NCI-H128 (cell line): Measurements from ENCODE around the gene LRGUK.
"Not testable (repeated sequence)": the region's sequence is repeated elsewhere in the genome, so short reads cannot be mapped to it uniquely, and the experiment has no call there.

ENCODE experiments used
- DNase-seq: peaks from one replicate; lab custom pipeline; 2025; ENCODE audit not compliant: unreplicated experiment; lab: John Stamatoyannopoulos, UW

LRGUK gene

GRCh38 chr7:134126966-134127848 lies at the start of gene LRGUK:
TSS of gene LRGUK (plus strand) at chr7:134127340. CDS start at chr7:134127368, 28 bp downstream.
- peak; percentile 32 for DNase-seq

GRCh38 chr7:134077560-134077959 lies 49.6 kb upstream of the LRGUK start:
- DNase-seq: not testable (repeated sequence)

- DNase-seq: no peak
Measured at GRCh38 chr7:134078991-134079390, 48.1 kb upstream of the LRGUK start.

- DNase-seq: no peak
Measured at GRCh38 chr7:134081695-134082094, 45.4 kb upstream of the LRGUK start.

- DNase-seq: no peak
Measured at GRCh38 chr7:134083766-134084487, 43.2 kb upstream of the LRGUK start.

GRCh38 chr7:134084488-134085144 lies 42.5 kb upstream of the LRGUK start:
- no peak for DNase-seq

- no peak for DNase-seq
Measured at GRCh38 chr7:134085311-134085710, 41.8 kb upstream of the LRGUK start.

- no peak for DNase-seq
Measured at GRCh38 chr7:134086998-134087735, 40.0 kb upstream of the LRGUK start.

GRCh38 chr7:134088199-134088598 lies 38.9 kb upstream of the LRGUK start:
- DNase-seq: no peak

- DNase-seq: no peak
Measured at GRCh38 chr7:134089446-134089845, 37.7 kb upstream of the LRGUK start.

- DNase-seq: no peak
Measured at GRCh38 chr7:134098072-134098471, 29.1 kb upstream of the LRGUK start.

- no peak for DNase-seq
Measured at GRCh38 chr7:134101716-134102115, 25.4 kb upstream of the LRGUK start.

- DNase-seq: no peak
Measured at GRCh38 chr7:134104166-134104565, 23.0 kb upstream of the LRGUK start.

- no peak for DNase-seq
Measured at GRCh38 chr7:134105841-134106240, 21.3 kb upstream of the LRGUK start.

- DNase-seq: no peak
Measured at GRCh38 chr7:134108802-134109201, 18.3 kb upstream of the LRGUK start.

- no peak for DNase-seq
Measured at GRCh38 chr7:134113655-134114054, 13.5 kb upstream of the LRGUK start.

- no peak for DNase-seq
Measured at GRCh38 chr7:134114992-134115391, 12.1 kb upstream of the LRGUK start.

GRCh38 chr7:134120405-134120804 lies 6.7 kb upstream of the LRGUK start:
- DNase-seq: no peak

GRCh38 chr7:134121632-134122139 lies 5.5 kb upstream of the LRGUK start:
- DNase-seq: no peak

GRCh38 chr7:134122980-134123379 lies 4.2 kb upstream of the LRGUK start:
- DNase-seq: no peak

GRCh38 chr7:134126146-134126545 lies 994 bp upstream of the LRGUK start:
- DNase-seq: no peak
